Natural killer cell (primary cell): Measurements from ENCODE around the gene WDFY4. TPM values are rescaled to one million over a fixed set of nuclear protein-coding genes. Genes with fewer than 3 reads are reported as not detected.

ENCODE experiments used
- ATAC-seq, 3 donors: fragments of 150-1000 bp in 2 of 3; fragments of 200-7000 bp in 1 of 3; cut with Tn5 transposase; 1 replicate in 1 of 3; 2 replicates in 2 of 3; pipeline ENCODE4 v1.10.0; 2021; ENCODE audit warnings: mild to moderate bottlenecking in 2 of 3, moderate library complexity in 2 of 3
- DNase-seq, 2 donors: peaks; one replicate each; pipeline versions ENCODE4 v3.0.0 to v3.0.0-alpha.2; 2013 to 2021; ENCODE audit warnings: mixed read lengths in 1 of 2
- H3K27ac ChIP-seq: one replicate; pipeline ENCODE4 v1.5.1; 2013; ENCODE audit warnings: mild to moderate bottlenecking, low read length
- H3K27me3 ChIP-seq: one replicate; pipeline ENCODE4 v1.6.1; 2013; ENCODE audit warnings: low read length; ENCODE audit not compliant: control insufficient read depth, insufficient read depth
- H3K36me3 ChIP-seq: one replicate; pipeline ENCODE4 v1.6.1; 2013; ENCODE audit warnings: low read length; ENCODE audit not compliant: control insufficient read depth, insufficient read depth
- H3K4me1 ChIP-seq: one replicate; pipeline ENCODE4 v1.6.1; 2013; ENCODE audit warnings: low read length; ENCODE audit not compliant: control insufficient read depth, insufficient read depth
- H3K4me3 ChIP-seq: one replicate; pipeline ENCODE4 v1.5.1; 2013; ENCODE audit warnings: low read length
- H3K9me3 ChIP-seq: one replicate; pipeline ENCODE4 v1.6.1; 2013; ENCODE audit warnings: low read length; ENCODE audit not compliant: control insufficient read depth, insufficient read depth
- H3K27ac Mint-ChIP-seq, 2 donors: one replicate each; pipeline ENCODE4 v1.8.0; 2022; ENCODE audit warnings: mild to moderate bottlenecking in 2 of 2, mixed read lengths in 2 of 2, moderate library complexity in 1 of 2
- H3K27me3 Mint-ChIP-seq, 2 donors: one replicate each; pipeline ENCODE4 v1.8.0; 2022; ENCODE audit warnings: low read depth in 2 of 2, mixed read lengths in 2 of 2
- H3K36me3 Mint-ChIP-seq: one replicate; pipeline ENCODE4 v1.8.0; 2022; ENCODE audit warnings: mixed read lengths
- H3K4me1 Mint-ChIP-seq, 2 donors: one replicate each; pipeline ENCODE4 v1.8.0; 2022; ENCODE audit warnings: mixed read lengths in 2 of 2
- H3K4me3 Mint-ChIP-seq: one replicate; pipeline ENCODE4 v1.8.0; 2022; ENCODE audit warnings: mild to moderate bottlenecking, moderate library complexity, mixed read lengths
- H3K9me3 Mint-ChIP-seq, 2 donors: one replicate each; pipeline ENCODE4 v1.8.0; 2022; ENCODE audit warnings: mixed read lengths in 2 of 2
- WGBS: methylation state at CpG from one replicate; pipeline ENCODE4 v1.1.7; 2013; ENCODE audit warnings: missing lambda C conversion rate; ENCODE audit not compliant: insufficient coverage; 5-methylcytosine and 5-hydroxymethylcytosine counted together
- intact Hi-C: fragments of 100-400 bp; cut with micrococcal nuclease; formaldehyde crosslinking; loops from one replicate; pipeline ENCODE4 v1.14.2; 2022
- total RNA-seq, 4 donors: library from RNA; stranded (reverse); fragments of 120-200 nt in 1 of 4; gene quantifications; one replicate each; pipeline versions ENCODE4 v1.2.3 to v1.2.4, GENCODE V29; 2013 to 2022
- TF ChIP-seq, protein P1 (sequence below): fragments of 200-600 bp; IDR thresholded peaks from one replicate; pipeline ENCODE4 v1.8.0; 2022; ENCODE audit warnings: antibody characterized with exemption

Gene WDFY4
- total RNA-seq, 3 donors from 2014 or later (not counting 1 experiment from before 2014, with no cell fraction given) = 1.7 to 8.4 (median 3.5) TPM

DNA sequence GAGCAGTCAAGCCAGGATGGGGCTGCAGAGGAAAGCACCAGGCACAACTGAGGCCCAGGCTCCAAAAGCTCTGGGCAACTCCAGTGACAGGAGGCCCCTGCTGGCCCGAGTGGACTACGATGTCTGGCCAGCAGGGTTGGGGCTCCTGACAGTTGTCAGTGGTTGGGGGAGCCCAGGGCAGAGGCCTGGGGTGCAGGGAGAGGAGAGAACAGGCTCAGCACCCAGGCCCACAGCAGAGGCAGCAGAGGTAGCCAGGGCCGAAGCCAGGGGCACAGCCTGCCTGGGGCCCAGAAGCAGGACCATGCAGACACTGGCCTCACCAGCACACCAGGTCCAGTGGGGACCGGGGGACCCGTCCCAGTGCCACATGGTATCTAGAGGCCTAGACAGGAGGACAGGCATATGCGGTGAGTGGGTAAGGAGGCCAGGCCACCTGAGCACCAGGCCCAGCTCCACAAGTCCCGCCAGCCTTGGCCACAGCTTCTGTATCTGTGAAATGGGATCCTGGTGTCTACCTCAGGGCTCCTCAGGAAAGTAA, 301.0 kb downstream of the WDFY4 start:
- Histone ChIP-seq H3K27me3 (no peaks in the 10 kb centered on the region), H3K36me3 (no peaks in the 10 kb centered on the region), H3K27ac (no peak overlapping the region), H3K4me1 (peaks cover 4% of the 10 kb centered on the region), H3K9me3 (no peaks in the 10 kb centered on the region), H3K4me3 (no peak overlapping the region)
- ATAC-seq (no peak), DNase-seq (no peak)
- TF ChIP-seq, protein P1, sequence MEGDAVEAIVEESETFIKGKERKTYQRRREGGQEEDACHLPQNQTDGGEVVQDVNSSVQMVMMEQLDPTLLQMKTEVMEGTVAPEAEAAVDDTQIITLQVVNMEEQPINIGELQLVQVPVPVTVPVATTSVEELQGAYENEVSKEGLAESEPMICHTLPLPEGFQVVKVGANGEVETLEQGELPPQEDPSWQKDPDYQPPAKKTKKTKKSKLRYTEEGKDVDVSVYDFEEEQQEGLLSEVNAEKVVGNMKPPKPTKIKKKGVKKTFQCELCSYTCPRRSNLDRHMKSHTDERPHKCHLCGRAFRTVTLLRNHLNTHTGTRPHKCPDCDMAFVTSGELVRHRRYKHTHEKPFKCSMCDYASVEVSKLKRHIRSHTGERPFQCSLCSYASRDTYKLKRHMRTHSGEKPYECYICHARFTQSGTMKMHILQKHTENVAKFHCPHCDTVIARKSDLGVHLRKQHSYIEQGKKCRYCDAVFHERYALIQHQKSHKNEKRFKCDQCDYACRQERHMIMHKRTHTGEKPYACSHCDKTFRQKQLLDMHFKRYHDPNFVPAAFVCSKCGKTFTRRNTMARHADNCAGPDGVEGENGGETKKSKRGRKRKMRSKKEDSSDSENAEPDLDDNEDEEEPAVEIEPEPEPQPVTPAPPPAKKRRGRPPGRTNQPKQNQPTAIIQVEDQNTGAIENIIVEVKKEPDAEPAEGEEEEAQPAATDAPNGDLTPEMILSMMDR = no peak
- Mint-ChIP-seq H3K36me3 (no peaks in the 10 kb centered on the region), H3K4me3 (no peak overlapping the region), H3K27ac (no peak overlapping the region), H3K27me3 (no peaks in the 10 kb centered on the region), H3K4me1 (no peaks in the 10 kb centered on the region), H3K9me3 (no peaks in the 10 kb centered on the region)
- 92% methylated on average over 7 of the region's 7 CpGs for WGBS
- intact Hi-C loops = no loop called here

DNA sequence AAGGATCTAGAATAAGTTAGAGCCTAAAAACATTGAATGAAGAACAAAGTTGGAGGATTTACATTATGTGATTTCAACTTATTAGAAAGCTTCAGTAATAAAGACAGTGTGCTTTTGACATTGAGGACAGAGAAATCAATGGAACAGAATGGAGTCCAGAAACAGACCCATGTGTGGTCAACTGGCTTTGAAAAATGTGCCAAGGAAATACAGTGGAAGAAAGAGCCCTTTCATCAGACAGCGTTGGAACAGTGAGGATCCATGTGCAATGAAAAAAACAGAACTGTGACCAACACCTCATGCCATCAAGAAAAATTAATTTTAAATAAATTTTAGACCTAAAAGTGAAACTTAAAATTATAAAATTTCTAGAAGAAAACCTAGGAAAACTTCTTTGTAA, 305.6 kb downstream of the WDFY4 start:
- TF ChIP-seq, protein P1 = no peak
- DNase-seq (no peak), ATAC-seq (no peak)
- Mint-ChIP-seq H3K4me3 (no peak overlapping the region), H3K9me3 (no peaks in the 10 kb centered on the region), H3K4me1 (no peaks in the 10 kb centered on the region), H3K36me3 (no peaks in the 10 kb centered on the region), H3K27ac (no peak overlapping the region), H3K27me3 (no peaks in the 10 kb centered on the region)
- Histone ChIP-seq H3K27me3 (no peaks in the 10 kb centered on the region), H3K27ac (no peak overlapping the region), H3K9me3 (no peaks in the 10 kb centered on the region), H3K4me1 (no peaks in the 10 kb centered on the region), H3K36me3 (no peaks in the 10 kb centered on the region), H3K4me3 (no peak overlapping the region)
- 90% methylated on average over 1 of the region's 1 CpG for WGBS
- intact Hi-C loops = no loop called here

DNA sequence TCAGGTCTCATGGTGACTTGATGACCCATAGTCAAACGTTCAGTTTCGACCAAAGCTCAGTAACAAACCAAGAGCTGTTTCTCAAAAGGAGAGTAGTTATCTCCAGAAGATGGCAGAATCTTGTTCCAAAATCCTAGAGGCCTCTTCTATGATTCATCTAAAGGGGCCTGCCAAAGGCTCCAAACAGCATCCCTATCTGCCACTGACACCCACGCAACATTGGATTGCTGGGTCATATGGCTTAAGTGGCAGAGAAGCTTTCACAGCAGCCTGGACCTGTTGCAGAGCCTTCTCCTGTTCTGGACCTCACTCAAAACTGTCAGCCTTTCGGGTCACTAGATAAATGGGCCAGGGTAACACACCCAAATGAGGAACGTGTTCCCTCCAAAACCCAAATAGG, 309.0 kb downstream of the WDFY4 start:
- Histone ChIP-seq H3K4me3 (no peak overlapping the region), H3K9me3 (no peaks in the 10 kb centered on the region), H3K27ac (no peak overlapping the region), H3K4me1 (no peaks in the 10 kb centered on the region), H3K36me3 (no peaks in the 10 kb centered on the region), H3K27me3 (no peaks in the 10 kb centered on the region)
- Mint-ChIP-seq H3K27ac (no peak overlapping the region), H3K4me3 (no peak overlapping the region), H3K9me3 (no peaks in the 10 kb centered on the region), H3K36me3 (no peaks in the 10 kb centered on the region), H3K4me1 (no peaks in the 10 kb centered on the region), H3K27me3 (no peaks in the 10 kb centered on the region)
- 91% methylated on average over 5 of the region's 5 CpGs for WGBS
- intact Hi-C loops = no loop called here
- DNase-seq = no peak
- no peak for ATAC-seq
- TF ChIP-seq, protein P1 = no peak

DNA sequence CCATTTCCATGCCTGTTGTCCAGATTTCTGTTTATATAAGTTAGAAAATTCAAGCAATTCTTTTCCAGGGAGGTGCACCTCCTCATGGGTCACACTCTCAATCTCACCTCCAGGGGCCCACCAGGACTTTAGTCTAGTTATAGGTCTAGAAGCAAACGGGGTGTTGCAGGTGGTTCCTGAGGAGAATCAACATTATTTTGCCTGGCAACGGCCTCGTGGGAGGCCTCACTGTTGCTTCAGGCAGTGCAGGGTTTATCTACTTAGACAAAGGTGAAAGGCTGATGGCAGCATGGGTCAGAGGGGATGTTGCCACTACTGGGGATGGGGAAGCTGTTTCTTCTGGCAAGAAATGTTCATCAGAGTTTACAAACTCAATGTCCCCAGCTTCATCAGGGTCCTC, 311.7 kb downstream of the WDFY4 start:
- DNase-seq (no peak), ATAC-seq (no peak)
- H3K36me3 Mint-ChIP-seq = no peaks in the 10 kb centered on the region
- no peak overlapping the region for H3K4me3 ChIP-seq
- no peaks in the 10 kb centered on the region for H3K4me1 Mint-ChIP-seq
- peaks cover 0 to 2% of the 10 kb centered on the region in 2 donors for H3K27me3 Mint-ChIP-seq
- no peak overlapping the region for H3K4me3 Mint-ChIP-seq
- H3K9me3 Mint-ChIP-seq = no peaks in the 10 kb centered on the region
- H3K36me3 ChIP-seq = no peaks in the 10 kb centered on the region
- H3K27ac ChIP-seq = no peak overlapping the region
- TF ChIP-seq, protein P1 = no peak
- H3K27me3 ChIP-seq = no peaks in the 10 kb centered on the region
- no peaks in the 10 kb centered on the region for H3K9me3 ChIP-seq
- no peak overlapping the region for H3K27ac Mint-ChIP-seq
- intact Hi-C loops = no loop called here
- no peaks in the 10 kb centered on the region for H3K4me1 ChIP-seq
- WGBS = 90% methylated on average over 3 of the region's 3 CpGs
